ENCODE data around the gene TWF1. TPM values are rescaled to one million over a fixed set of nuclear protein-coding genes. Genes with fewer than 3 reads are reported as not detected.
"Not testable (repeated sequence)": the region's sequence is repeated elsewhere in the genome, so short reads cannot be mapped to it uniquely, and the experiment has no call there.

TWF1 gene
- total RNA-seq, 1 experiment from 2014 or later, result 107 TPM

GRCh38 chr12:43848226-43848507 is 42.0 kb upstream of the TWF1 start:
- Histone ChIP-seq H3K4me1 (ENCODE audit: insufficient read depth, low read length, poor library complexity, severe bottlenecking) (no peaks in the 10 kb centered on the region), H3K36me3 (ENCODE audit: insufficient read depth, low read length, poor library complexity, severe bottlenecking) (no peaks in the 10 kb centered on the region), H3K27me3 (replicated peaks; ENCODE audit: insufficient read depth, low read depth, low read length, poor library complexity) (no peaks in the 10 kb centered on the region), H3K27ac (ENCODE audit: low read depth, low read length, poor library complexity, severe bottlenecking) (no peak overlapping the region), H3K9me3 (ENCODE audit: low read depth, low read length, poor library complexity, severe bottlenecking) (no peaks in the 10 kb centered on the region), H3K4me3 (ENCODE audit: low read depth, low read length, poor library complexity, severe bottlenecking) (no peak overlapping the region)
- ChIA-PET CTCF (no interaction called here), POLR2A (ENCODE audit: low non-redundant PET) (no interaction called here)
- intact Hi-C loops (cut with micrococcal nuclease; ENCODE audit: unreplicated experiment), result no loop called here
- TF ChIP-seq, protein P1, sequence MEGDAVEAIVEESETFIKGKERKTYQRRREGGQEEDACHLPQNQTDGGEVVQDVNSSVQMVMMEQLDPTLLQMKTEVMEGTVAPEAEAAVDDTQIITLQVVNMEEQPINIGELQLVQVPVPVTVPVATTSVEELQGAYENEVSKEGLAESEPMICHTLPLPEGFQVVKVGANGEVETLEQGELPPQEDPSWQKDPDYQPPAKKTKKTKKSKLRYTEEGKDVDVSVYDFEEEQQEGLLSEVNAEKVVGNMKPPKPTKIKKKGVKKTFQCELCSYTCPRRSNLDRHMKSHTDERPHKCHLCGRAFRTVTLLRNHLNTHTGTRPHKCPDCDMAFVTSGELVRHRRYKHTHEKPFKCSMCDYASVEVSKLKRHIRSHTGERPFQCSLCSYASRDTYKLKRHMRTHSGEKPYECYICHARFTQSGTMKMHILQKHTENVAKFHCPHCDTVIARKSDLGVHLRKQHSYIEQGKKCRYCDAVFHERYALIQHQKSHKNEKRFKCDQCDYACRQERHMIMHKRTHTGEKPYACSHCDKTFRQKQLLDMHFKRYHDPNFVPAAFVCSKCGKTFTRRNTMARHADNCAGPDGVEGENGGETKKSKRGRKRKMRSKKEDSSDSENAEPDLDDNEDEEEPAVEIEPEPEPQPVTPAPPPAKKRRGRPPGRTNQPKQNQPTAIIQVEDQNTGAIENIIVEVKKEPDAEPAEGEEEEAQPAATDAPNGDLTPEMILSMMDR (conservative IDR thresholded peaks at IDR 0.05; ENCODE audit: low read depth, low read length), result no peak
- no peak for TF ChIP-seq EZH2 (IDR thresholded peaks at IDR 0.05; ENCODE audit: borderline replicate concordance, low read depth, low read length, poor library complexity, severe bottlenecking)
- BruUV-seq (replicated peaks), result no TSS peak
- no peak for DNase-seq (ENCODE audit: low spot score)

GRCh38 chr12:43847425-43848225 is 41.5 kb upstream of the TWF1 start:
- H3K4me1 ChIP-seq (ENCODE audit: insufficient read depth, low read length, poor library complexity, severe bottlenecking); H3K4me3 ChIP-seq (ENCODE audit: low read depth, low read length, poor library complexity, severe bottlenecking); CTCF ChIA-PET; H3K9me3 ChIP-seq (ENCODE audit: low read depth, low read length, poor library complexity, severe bottlenecking); H3K36me3 ChIP-seq (ENCODE audit: insufficient read depth, low read length, poor library complexity, severe bottlenecking); H3K27me3 ChIP-seq (replicated peaks; ENCODE audit: insufficient read depth, low read depth, low read length, poor library complexity); intact Hi-C loops (cut with micrococcal nuclease; ENCODE audit: unreplicated experiment); POLR2A ChIA-PET (ENCODE audit: low non-redundant PET); H3K27ac ChIP-seq (ENCODE audit: low read depth, low read length, poor library complexity, severe bottlenecking); BruUV-seq (replicated peaks): not testable (repeated sequence)
- peak; percentile 32 for DNase-seq (ENCODE audit: low spot score)

DNA sequence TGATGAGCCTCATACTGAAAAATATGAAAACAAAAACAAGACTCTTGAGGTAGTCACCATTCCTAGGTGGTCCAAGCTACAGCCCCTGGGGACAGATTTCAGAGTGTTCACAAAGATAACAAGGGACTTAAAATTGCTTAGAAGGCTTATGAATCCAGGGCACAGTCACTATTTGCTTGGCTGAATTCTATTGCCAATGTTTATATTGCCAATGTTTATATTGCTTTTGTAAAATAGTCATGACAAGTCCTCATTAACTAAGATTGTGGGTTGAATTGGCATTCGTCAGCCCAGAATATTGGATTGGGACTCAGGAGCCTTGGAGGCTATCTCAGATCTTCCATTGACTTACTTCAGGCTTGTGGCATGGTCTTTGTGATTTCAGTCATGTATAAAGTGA is 36.1 kb upstream of the TWF1 start:
- Histone ChIP-seq H3K36me3 (ENCODE audit: insufficient read depth, low read length, poor library complexity, severe bottlenecking) (no peaks in the 10 kb centered on the region), H3K4me3 (ENCODE audit: low read depth, low read length, poor library complexity, severe bottlenecking) (no peak overlapping the region), H3K9me3 (ENCODE audit: low read depth, low read length, poor library complexity, severe bottlenecking) (no peaks in the 10 kb centered on the region), H3K27ac (ENCODE audit: low read depth, low read length, poor library complexity, severe bottlenecking) (no peak overlapping the region), H3K27me3 (replicated peaks; ENCODE audit: insufficient read depth, low read depth, low read length, poor library complexity) (no peaks in the 10 kb centered on the region), H3K4me1 (ENCODE audit: insufficient read depth, low read length, poor library complexity, severe bottlenecking) (peaks cover 15% of the 10 kb centered on the region)
- no TSS peak for BruUV-seq (replicated peaks)
- POLR2A ChIA-PET (ENCODE audit: low non-redundant PET), result no interaction called here
- intact Hi-C loops (cut with micrococcal nuclease; ENCODE audit: unreplicated experiment), result no loop called here
- TF ChIP-seq, protein P1 (conservative IDR thresholded peaks at IDR 0.05; ENCODE audit: low read depth, low read length), result no peak
- TF ChIP-seq EZH2 (IDR thresholded peaks at IDR 0.05; ENCODE audit: borderline replicate concordance, low read depth, low read length, poor library complexity, severe bottlenecking), result no peak
- DNase-seq (ENCODE audit: low spot score), result no peak
- CTCF ChIA-PET, result no interaction called here

DNA sequence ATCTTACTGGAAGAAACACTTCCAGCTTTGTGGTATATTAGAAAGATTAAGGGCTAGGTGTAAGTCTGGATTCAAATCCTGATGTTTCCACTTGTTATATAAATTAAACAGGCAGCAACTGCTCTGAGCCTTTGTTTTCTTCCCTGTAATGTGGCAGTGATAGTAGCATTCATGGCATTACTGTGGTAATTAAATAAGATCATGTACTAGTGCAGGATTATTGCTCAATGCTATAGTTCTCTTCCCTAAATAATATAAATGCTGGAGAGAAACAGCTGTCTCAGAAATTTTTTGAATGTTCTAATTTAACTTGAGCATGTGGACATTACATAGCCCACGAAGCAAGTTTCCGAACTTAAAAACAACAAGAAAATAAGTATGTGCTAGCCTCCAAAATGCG is 35.1 kb upstream of the TWF1 start:
- BruUV-seq (replicated peaks), result no TSS peak
- H3K27me3 ChIP-seq (replicated peaks; ENCODE audit: insufficient read depth, low read depth, low read length, poor library complexity), result no peaks in the 10 kb centered on the region
- H3K27ac ChIP-seq (ENCODE audit: low read depth, low read length, poor library complexity, severe bottlenecking), result no peak overlapping the region
- TF ChIP-seq, protein P1 (conservative IDR thresholded peaks at IDR 0.05; ENCODE audit: low read depth, low read length), result no peak
- POLR2A ChIA-PET (ENCODE audit: low non-redundant PET), result no interaction called here
- DNase-seq (ENCODE audit: low spot score), result no peak
- H3K4me1 ChIP-seq (ENCODE audit: insufficient read depth, low read length, poor library complexity, severe bottlenecking), result peaks cover 15% of the 10 kb centered on the region
- no peaks in the 10 kb centered on the region for H3K9me3 ChIP-seq (ENCODE audit: low read depth, low read length, poor library complexity, severe bottlenecking)
- no peaks in the 10 kb centered on the region for H3K36me3 ChIP-seq (ENCODE audit: insufficient read depth, low read length, poor library complexity, severe bottlenecking)
- CTCF ChIA-PET, result no interaction called here
- intact Hi-C loops (cut with micrococcal nuclease; ENCODE audit: unreplicated experiment), result no loop called here
- H3K4me3 ChIP-seq (ENCODE audit: low read depth, low read length, poor library complexity, severe bottlenecking), result no peak overlapping the region
